Amygdala (tissue), 56 donors: ENCODE results near the gene ELFN1.
A peak's percentile ranks its signal among the peaks of the same experiment; 100 is the strongest.
"Not testable (repeated sequence)": the region's sequence is repeated elsewhere in the genome, so short reads cannot be mapped to it uniquely, and the experiment has no call there.

ENCODE experiments used
- DNase-seq, 56 donors: peaks; one replicate each; lab custom pipeline; 2025; lab: John Stamatoyannopoulos, UW

ELFN1 gene

GRCh38 chr7:1749351-1749863 lies 79.3 kb downstream of the ELFN1 start:
- no peak for DNase-seq

- DNase-seq = no peak
Observed at GRCh38 chr7:1749864-1750466, 79.9 kb downstream of the ELFN1 start.

DNA sequence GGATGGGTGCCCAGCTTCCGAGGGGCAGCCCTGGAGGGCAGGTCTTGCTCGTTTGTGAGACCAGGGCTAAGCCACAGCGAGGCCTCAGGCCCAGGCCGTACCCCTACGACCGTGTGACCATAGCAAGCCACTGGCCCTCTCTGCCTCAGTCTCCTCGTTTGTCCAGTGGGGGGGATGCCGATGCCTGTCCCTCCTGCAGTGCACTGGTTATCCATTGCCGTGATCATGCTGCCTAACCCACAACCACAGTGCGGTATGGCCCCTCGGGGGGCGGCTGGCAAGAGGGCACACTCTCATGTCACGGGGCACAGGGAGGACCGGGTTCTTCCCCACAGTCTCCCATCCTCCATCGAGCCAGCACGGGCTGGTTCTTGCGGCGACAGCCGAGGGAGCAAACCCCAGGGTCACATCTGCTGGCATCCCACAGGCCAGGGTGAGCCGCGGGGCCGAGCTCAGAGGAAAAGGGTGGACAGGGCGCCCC lies 80.5 kb downstream of the ELFN1 start:
- no peak for DNase-seq

GRCh38 chr7:1752111-1752510 lies 82.0 kb downstream of the ELFN1 start:
- DNase-seq = no peak

GRCh38 chr7:1752771-1753563 lies 82.9 kb downstream of the ELFN1 start:
- no peak for DNase-seq

DNA sequence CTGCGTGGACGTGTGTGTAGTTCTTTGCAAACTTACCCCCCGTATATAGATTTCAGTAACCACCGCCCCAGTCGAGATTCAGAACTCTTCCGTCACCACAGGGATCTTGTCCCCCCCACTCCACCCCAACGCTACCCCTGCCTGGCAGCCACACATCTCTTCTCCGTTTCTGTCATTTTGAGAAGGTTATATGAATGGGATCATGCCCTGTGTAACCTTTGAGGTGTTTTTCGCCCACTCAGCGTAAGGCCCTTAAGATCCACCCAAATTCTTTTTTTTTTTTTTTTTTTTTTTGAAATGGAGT lies 83.4 kb downstream of the ELFN1 start:
- DNase-seq = no peak

GRCh38 chr7:1754345-1754908 lies 84.3 kb downstream of the ELFN1 start:
- DNase-seq = no peak

GRCh38 chr7:1755783-1756625 lies 85.9 kb downstream of the ELFN1 start:
- no peak for DNase-seq

- DNase-seq = no peak
Observed at GRCh38 chr7:1757601-1758000, 87.5 kb downstream of the ELFN1 start.

DNA sequence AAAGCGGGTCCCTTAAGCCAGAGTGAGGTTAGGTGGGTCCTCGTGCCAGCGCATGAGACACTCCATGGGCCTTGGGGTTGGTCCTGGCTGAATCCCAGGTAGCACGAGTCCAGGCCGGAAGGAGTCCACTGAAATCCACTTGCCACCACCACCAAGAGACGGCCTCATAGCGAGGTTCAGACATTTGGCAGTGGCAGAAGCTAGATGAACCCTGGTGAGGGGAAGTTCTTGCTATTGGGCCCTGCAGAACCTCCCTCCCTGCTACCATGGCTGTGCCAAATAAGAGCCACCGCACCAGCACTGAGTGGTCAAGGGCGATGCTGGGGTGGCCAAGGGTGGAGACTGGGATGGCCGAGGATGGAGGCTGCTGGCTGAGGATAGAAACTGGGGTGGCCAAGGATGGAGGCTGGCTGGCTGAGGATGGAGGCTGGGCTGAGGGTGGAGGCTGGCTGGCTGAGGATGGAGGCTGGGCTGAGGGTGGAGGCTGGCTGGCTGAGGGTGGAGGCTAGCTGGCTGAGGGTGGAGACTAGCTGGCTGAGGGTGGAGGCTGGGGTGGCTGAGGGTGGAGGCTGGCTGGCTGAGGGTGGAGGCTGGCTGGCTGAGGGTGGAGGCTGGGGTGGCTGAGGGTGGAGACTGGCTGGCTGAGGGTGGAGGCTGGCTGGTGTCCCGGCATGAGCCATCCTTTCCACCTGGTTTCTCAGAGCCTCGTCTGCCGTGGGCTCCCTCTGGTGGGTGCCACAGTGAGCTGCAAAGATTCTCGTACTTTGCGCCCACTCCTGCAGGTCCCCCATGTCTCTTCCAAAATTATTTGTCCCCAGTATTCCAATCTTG lies 88.2 kb downstream of the ELFN1 start:
- peak in 1 of 56 donors; percentile 32 for DNase-seq

- DNase-seq = peak in 7 of 56 donors; percentile 5 to 37 (median 24)
Observed at GRCh38 chr7:1758859-1759521, 88.9 kb downstream of the ELFN1 start.

DNA sequence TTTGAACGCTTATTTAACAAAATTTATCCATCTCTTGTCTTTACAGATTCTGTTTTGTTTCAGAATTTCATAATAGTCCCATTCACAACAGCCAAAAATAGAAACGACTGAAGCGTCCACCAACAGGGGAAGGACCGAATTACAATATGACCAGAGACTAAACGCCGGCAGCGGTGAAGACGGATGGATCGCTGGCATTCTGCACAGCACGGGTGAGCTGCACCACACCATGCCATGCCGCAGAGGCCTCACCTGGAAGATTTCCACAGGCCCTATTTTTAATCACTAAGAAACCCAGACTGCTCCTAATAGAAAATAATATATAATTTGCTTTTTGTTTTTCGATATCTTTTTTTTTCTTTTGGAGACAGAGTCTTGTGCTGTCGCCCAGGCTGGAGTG lies 91.0 kb downstream of the ELFN1 start:
- no peak for DNase-seq

GRCh38 chr7:1761774-1762173 lies 91.7 kb downstream of the ELFN1 start:
- no peak for DNase-seq

DNA sequence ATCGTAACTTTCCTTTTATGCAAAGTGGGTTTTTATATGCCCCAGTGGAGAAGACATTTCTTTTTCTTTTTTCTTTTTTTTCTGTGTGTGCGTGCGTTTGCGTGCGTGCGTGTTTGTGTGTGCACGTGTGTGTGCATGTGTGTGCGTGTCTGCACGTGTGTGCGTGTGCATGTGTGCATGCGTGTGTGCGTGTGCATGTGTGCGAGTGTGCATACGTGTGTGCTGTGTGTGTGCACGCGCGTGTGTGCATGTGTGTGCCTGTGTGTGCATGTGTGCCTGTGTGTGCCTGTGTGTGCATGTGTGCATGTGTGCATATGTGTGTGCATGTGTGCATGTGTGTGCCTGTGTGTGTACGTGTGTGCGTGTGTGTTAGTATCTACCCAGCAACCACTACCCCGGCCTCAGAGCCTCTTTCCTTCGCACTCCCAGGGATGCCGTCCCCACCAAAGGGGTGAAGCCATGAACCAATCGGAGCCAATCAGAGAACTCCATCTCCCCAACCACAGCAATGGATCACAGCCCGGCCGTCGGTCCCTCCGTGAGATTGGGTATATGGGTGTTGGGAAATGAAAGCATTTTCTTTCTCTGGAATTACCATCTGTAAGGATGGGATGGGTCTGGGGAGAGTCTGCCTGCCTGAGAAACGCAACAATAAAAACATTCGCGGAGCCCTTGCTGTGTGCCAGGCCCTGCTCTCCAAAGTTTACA lies 92.3 kb downstream of the ELFN1 start:
- DNase-seq = no peak

DNA sequence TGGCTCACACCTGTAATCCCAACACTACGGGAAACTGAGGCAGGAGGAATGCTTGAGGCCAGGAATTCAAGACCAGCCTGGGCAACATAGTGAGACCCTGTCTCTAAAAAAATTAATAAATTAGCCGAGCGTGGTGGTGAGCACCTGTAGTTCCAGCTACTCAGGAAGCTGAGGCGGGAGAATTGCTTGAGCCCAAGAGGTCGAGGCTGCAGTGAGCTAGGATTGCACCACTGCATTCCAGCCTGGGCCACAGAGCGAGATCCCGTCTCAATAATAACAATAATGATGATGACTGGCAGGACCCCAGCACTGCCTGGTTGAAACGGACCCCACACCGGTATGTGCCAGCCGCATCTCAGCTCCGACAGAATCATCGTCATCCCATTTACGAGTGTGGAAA lies 93.0 kb downstream of the ELFN1 start:
- DNase-seq = no peak

DNA sequence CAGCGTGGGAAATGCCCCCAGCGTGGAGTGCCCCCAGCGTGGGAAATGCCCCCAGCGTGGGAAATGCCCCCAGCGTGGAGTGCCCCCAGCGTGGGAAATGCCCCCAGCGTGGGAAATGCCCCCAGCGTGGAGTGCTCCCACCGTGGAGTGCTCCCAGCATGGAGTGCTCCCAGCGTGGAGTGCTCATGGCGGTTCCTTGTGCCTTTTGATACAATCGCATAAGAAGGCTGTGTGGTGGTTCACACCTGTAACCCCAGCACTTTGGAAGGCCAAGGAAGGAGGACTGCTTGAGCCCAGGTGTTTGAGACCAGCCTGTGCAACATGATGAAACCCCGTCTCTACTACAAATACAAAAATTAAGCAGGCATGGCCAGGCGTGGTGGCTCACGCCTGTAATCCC lies 93.8 kb downstream of the ELFN1 start:
- DNase-seq = not testable (repeated sequence)

GRCh38 chr7:1765336-1765735 lies 95.3 kb downstream of the ELFN1 start:
- no peak for DNase-seq

DNA sequence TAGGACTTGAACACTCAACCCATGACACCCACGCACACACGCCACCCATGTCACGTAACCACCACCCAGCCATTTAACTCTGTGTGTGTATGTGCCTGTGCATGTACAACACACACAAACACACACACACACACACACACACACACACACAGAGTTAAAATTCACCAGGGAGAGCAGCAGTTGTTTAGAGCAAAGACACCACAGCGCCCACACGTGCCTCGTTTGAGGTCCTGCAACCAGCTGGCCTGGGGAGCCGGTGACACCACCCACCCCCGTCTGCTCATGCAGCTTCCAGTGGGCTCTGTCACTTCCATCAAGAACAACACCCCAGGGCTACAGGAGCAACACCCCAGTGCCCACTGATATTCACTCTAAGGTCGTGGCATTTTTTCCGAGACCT lies 97.4 kb downstream of the ELFN1 start:
- DNase-seq = no peak

DNA sequence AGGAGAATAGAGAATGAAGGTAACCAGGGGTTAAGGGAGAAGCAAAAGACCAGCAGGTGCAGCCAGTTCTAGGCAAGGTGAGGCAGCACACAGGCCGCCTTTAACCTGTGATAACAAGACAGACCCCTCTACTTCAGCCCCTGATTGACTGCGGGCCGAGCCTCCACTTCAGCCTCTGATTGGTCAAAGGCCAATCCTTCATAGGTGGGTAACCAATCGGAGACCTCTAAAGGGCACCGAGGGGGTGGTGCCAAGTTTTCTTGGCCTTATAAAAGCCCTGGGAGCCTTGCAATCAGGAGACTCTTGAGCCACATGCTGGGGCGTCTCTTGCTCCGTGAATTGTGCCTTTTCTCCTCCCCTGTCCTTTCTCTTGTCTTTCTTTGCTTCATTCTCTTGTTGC lies 98.8 kb downstream of the ELFN1 start:
- no peak for DNase-seq
